NCI-H82 treated with DMSO at 0.1 percent for 48 hours (cell line): ENCODE results near the gene HID1.
"Not testable (repeated sequence)": the region's sequence is repeated elsewhere in the genome, so short reads cannot be mapped to it uniquely, and the experiment has no call there.

Experiments used
- DNase-seq: peaks from one replicate; lab custom pipeline; 2025; ENCODE audit not compliant: unreplicated experiment; lab: John Stamatoyannopoulos, UW

Gene HID1

DNA sequence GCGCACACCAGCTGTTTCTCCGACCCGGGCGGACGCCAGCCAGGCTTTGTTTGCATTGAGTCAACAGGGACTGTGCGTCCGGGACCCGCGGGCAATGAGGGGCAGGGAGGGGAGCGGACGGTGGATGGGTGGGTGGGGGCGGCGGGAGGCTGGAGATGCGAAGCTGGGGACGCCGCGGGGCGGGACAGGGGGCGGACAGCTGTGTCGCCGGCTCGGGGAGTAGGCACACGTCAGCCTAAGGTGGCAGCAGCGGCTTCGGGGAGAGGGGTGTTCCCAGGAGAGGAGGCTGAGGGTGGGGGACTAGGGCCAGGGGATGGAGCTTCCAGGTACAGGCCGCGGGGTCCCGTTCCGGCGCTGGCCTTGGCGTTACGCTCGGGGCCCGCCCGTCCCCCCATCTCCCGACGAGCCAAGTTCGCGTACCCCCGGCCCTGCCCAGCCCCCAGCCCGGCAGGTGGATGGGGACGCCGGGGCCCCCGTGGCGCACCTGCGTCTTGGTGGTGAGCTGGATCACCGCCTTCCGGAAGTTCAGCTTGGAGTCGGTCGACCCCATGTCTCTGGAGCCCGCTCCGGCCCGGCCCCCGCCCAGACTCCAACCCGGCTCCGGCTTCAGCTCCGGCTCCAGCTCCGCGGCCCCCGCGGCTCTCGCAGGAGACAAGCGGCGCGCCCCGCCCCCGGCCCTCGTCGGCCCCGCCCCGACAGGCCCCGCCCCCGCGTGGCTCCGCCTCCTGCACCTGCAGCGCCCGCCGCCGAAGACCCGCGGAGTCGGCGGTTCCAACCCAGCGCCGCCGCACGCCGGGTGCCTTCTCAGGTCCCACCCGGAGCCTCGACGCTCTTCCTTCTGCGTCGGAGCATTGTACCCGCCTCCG is at the start of gene HID1:
HID1 (minus strand) TSS at position 653 of the 866 bp plus-strand sequence; CDS start at position 550, 103 bp downstream.
- no peak for DNase-seq

DNA sequence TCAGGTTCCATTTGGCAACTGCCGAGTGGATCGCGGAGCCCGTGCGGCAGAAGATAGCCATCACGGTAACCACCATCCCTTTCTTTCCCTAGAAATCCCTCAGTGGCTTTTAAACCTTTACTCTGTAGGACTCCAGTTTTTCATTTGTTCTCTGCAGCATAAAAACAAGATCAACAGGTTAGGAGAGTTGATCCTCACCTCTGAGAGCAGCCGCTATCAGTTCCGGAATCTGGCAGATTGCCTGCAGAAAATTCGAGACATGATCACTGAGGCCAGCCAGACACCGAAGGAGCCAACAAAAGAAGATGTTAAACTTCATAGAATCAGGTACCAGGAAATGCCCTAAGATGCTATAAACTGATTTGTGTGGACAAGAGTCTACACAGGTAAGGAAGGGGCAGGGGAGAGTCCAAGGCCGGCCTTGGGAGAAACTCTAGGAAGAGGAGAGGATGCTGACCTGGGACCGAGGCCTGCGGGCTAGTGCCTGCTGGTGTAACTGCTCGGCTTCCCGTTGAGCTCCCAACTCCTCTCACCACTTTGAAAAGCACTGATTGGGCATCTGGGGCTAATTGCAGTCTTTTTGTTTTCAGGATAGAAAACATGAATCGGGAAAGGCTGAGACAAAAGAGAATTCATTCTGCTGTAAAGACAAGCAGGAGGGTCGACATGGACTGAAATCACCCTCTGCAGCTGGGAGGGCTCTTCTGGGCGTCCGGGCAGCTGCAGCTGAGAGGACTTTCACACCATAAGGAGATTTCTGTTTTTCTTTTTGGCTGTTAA is 48.0 kb upstream of the HID1 start:
- DNase-seq = no peak

GRCh38 chr17:75019710-75020109 is 47.2 kb upstream of the HID1 start:
- peak; percentile 40 for DNase-seq

GRCh38 chr17:75019146-75019545 is 46.6 kb upstream of the HID1 start:
- DNase-seq = no peak

- DNase-seq = no peak
Observed at GRCh38 chr17:75013092-75013559, 40.6 kb upstream of the HID1 start.

DNA sequence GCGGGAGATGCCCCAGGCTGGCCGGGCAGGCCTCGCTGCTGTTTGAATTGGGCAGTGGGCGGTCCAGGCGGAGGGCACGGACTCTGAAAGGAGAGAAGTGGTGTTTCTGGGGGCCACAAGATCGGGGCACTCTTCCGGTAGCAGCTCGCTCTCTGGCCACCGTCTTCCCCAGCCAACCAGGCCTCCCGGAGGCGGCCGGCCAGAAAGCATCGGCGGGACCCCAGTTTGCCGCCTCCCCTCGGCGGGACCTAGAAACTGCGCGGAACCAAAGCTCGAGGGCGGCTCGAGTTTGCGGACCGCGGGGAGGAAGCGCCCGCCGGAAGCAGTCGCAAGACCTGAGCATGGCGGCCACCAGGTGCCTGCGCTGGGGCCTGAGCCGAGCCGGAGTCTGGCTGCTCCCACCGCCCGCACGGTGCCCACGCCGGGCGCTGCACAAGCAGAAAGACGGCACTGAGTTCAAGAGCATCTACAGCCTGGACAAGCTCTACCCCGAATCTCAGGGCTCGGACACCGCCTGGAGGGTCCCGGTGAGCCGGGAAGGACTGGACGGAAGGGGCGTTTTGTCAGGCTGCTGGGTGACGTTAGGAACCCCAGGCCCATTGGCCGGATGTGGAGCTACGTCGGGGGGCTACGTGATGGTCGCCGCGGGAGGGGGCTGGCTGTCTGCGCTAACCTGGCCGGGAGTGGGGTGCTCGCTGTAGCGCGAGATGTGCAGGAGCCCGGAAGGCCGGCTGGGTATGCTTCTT is 40.0 kb upstream of the HID1 start, which contains the start of gene MRPL58:
MRPL58 (plus strand) TSS at position 325 of the 746 bp plus-strand sequence; CDS start at position 342, 17 bp downstream.
- DNase-seq = peak; percentile 59

DNA sequence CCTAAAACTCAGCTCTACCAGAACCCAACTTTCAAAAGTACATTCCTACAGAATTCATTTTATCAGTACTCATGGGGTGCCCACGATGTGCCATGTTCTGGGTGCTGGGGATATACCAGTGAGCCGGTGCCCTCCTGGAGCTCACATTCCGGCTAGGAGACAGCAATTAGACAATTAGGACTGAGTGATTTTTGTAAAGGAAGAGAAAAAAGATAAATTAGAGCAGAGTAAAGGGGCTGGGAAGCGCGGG is 39.5 kb upstream of the HID1 start:
- no peak for DNase-seq

DNA sequence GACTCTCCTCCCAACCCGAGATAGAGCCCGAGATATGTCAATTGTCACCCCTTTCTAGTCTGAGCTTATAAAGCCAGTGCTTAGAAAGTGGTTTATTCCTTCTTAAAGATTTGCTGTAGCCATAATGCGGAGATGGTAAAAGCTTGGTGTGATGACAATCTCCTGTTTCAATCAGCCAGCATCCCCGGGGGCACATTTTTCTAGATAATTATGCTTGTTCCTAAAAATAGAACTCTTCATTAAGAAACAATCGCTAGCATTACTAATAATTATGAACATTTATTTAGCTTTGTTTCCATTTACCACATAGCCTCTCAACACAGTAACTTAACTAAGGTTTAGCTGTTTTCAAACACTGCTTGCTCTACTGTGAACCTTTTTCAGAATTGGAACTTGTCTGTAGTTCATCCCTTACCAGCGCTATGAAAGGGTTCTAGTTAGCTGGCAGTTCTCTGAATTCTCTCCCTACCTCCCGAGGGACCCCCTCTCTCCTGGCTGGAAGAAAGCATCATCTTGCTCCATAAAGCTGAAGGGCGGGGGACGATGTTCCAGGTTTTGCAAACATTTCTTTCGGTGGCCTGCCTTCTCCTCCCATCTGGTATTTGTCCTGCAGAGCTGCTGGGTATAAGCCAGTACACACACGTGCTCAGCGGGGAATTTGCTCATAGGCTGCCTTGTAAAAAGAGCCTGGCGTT is 39.0 kb upstream of the HID1 start:
- no peak for DNase-seq

DNA sequence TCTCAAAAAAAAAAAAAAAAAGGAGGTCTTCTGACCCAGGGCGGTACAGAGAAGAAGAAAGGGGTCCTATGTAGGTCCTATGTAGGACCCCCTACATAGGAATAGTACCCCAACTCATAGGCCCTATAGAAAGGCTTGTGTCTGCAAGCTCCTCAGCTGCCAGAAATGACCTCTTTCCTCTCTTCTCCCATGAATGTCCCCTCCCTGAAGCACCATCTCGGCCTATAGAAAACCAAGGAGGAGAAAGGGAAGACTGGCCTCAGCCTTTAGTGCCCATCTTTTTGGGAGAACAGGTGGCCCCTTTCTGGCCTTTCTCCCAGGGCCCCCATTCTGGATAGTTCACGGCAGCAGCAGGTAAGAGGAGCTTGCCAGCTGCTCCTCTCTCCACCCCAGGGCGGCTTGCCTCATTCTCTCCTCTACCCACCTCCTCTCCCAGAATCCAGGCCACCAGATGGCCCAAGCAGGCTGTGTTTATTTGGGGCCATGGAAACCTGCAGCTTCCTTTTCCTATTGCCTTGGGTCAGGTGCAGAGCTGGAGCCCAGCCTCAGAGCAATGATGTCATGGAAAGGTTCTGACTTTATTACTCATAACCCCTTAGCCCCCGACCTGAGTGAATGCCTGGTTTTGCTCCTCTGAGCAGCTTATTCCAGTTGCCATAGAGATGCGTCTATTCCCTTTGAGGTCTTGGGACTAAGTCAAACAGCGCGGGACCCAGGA is 38.3 kb upstream of the HID1 start:
- peak; percentile 66 for DNase-seq

- no peak for DNase-seq
Observed at GRCh38 chr17:75009139-75009724, 36.7 kb upstream of the HID1 start.

- no peak for DNase-seq
Observed at GRCh38 chr17:75008373-75008772, 35.8 kb upstream of the HID1 start.

GRCh38 chr17:75006653-75007052 is 34.1 kb upstream of the HID1 start:
- DNase-seq = no peak

DNA sequence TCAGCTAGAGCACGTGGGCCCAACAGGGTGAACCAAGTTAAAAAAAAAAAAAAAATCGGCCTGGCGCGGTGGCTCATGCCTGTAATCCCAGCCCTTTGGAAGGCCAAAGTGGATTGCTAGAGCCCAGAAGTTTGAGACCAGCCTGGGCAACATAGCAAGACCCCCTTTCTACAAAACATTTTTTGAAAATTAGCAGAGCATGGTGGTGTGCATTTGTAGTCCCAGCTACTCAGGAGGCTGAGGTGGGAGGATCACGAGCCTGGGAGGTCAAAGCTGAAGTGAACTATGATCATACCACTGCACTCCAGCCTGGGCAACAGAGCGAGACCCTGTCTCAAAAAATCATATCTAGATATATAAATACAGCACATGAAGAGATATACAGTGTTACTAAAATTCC is 33.5 kb upstream of the HID1 start:
- DNase-seq = not testable (repeated sequence)

- DNase-seq = no peak
Observed at GRCh38 chr17:75005291-75005690, 32.7 kb upstream of the HID1 start.

DNA sequence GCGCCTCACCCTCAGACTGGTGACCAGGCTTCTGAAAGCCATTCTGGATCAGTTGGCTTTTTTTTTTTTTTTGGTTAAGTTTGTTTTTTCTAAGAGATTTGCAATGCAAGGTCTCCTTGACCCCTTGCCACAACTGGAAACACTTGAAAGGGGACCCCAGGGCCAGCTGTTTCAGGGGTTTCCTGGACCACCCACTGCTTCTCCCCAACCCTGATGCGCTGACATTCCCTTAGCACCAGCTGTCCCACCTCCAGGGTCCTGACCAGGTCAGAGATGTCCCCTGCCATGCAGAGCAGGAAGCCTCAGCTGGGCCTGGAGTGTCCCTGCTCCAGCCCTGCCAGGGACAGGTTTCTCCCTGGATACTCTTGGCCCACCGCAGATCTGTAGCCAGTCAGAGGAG is 31.8 kb upstream of the HID1 start:
- DNase-seq = no peak

DNA sequence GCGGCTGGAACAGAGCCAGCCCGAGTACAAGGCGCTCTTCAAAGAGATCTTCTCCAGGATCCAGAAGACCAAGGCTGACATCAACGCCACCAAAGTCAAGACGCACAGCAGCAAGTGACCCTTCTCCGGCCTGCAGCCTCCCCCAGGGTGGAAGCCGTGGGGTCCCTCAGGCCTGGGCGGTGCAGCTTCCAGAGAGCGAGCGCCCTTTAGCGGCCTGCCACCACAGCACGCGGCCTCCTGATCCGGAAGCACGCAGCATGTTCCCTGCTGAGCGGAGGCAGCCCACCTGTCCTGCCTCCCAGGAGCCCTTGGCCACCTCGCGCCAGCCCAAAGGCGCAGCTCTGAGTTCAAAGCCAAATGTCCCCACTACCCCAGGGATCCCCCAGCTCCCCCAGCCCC is 31.4 kb upstream of the HID1 start:
- no peak for DNase-seq

- no peak for DNase-seq
Observed at GRCh38 chr17:75003070-75003956, 30.8 kb upstream of the HID1 start.

- no peak for DNase-seq
Observed at GRCh38 chr17:75001915-75002843, 29.6 kb upstream of the HID1 start.
